Brain microvascular endothelial cell (primary cell): ENCODE data around the gene BICRA.

Experiments used
- DNase-seq: peaks from one replicate; pipeline ENCODE4 v3.0.0-alpha.2; 2020
- H3K27ac ChIP-seq: fragments of 250-450 bp; sonication (Bioruptor Pico); 2 replicates; pipeline ENCODE4 v1.5.1; 2020; ENCODE audit warnings: mild to moderate bottlenecking, moderate library complexity
- H3K27me3 ChIP-seq: fragments of 250-450 bp; sonication (Bioruptor Pico); replicated peaks from 2 replicates; pipeline ENCODE4 v1.5.1; 2020; ENCODE audit warnings: mild to moderate bottlenecking
- H3K36me3 ChIP-seq: fragments of 250-450 bp; sonication (Bioruptor Pico); replicated peaks from 2 replicates; pipeline ENCODE4 v1.5.1; 2020; ENCODE audit warnings: mild to moderate bottlenecking
- H3K4me3 ChIP-seq: 2 replicates; pipeline ENCODE4 v1.5.1; 2011; ENCODE audit warnings: low read depth, mild to moderate bottlenecking, control low read depth, low read length, moderate library complexity
- CTCF ChIP-seq: IDR thresholded peaks from 2 replicates; pipeline ENCODE4 v1.5.1; 2011; ENCODE audit warnings: low read depth, mild to moderate bottlenecking, moderate library complexity, low read length, control low read depth, inconsistent platforms; ENCODE audit errors: missing control alignments
- in situ Hi-C: cut with HindIII; loops from 2 replicates; pipeline ENCODE4 v1.10.0; 2017; ENCODE audit warnings: low sequenced_read_pairs, low pct_ligation_motif_present

Gene BICRA

GRCh38 chr19:47608969-47609905 lies at the start of gene BICRA:
Gene BICRA (plus strand): TSS chr19:47609134. CDS start chr19:47673575, 64,441 bp downstream.
- no peak for DNase-seq
- peak within 1 kb of the TSS; percentile 98 for H3K27ac ChIP-seq
- TF ChIP-seq CTCF, result no peak
- in situ Hi-C loops, result no loop called here
- H3K27me3 ChIP-seq, result no peaks in the 10 kb centered on the region
- H3K4me3 ChIP-seq, result peak within 1 kb of the TSS; percentile 86
- peaks cover 3% of the 10 kb centered on the region for H3K36me3 ChIP-seq

GRCh38 chr19:47560999-47561398 lies 47.9 kb upstream of the BICRA start:
- no peak for DNase-seq
- Histone ChIP-seq H3K36me3 (no peaks in the 10 kb centered on the region), H3K27me3 (no peaks in the 10 kb centered on the region), H3K4me3 (no peak overlapping the region), H3K27ac (no peak overlapping the region)
- no peak for TF ChIP-seq CTCF
- in situ Hi-C loops, result no loop called here

- TF ChIP-seq CTCF, result no peak
- no peak for DNase-seq
- in situ Hi-C loops, result no loop called here
- Histone ChIP-seq H3K36me3 (no peaks in the 10 kb centered on the region), H3K4me3 (no peak overlapping the region), H3K27ac (no peak overlapping the region), H3K27me3 (no peaks in the 10 kb centered on the region)
Observed at GRCh38 chr19:47561440-47562057, 47.4 kb upstream of the BICRA start.

DNA sequence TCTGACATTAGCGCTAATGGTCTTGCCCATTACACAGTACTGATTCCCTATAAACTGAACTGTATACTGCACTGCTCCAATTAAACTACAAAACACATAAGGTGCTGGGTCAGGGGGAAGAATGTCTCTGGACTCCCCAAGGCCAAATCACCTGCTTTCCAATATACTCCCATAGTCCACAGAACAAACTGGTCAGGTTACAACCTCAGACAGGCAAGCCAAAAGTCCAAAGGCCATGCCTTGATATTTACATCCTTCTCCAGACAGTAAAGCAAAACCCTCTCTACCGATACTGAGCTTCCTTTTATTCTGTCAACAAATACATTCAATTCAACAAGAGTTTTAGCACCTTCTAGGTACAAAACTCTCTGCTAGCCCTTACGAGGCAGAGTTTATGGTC lies 44.9 kb upstream of the BICRA start:
- Histone ChIP-seq H3K4me3 (no peak overlapping the region), H3K36me3 (no peaks in the 10 kb centered on the region), H3K27me3 (no peaks in the 10 kb centered on the region), H3K27ac (no peak overlapping the region)
- no peak for TF ChIP-seq CTCF
- no peak for DNase-seq
- in situ Hi-C loops, result no loop called here

DNA sequence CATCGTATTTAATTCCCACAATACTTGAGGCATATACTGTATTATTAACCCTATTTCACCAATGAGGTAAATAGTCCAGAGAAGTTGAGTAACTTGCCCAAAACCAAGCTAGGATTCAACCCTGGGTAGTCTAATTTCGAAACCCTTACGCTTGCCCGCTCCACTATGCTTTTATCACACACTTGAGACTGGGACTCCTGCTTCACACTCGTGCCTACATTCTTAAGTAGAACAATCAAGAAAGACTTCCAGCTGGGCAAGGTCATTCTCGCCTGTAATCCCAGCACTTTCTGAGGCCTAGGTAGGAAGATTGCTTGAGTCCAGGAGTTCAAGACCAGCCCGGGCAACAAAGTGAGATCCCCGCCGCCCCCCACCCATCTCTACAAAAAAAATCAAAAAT lies 39.6 kb upstream of the BICRA start:
- in situ Hi-C loops, result no loop called here
- Histone ChIP-seq H3K27me3 (no peaks in the 10 kb centered on the region), H3K27ac (no peak overlapping the region), H3K36me3 (no peaks in the 10 kb centered on the region), H3K4me3 (no peak overlapping the region)
- no peak for TF ChIP-seq CTCF
- no peak for DNase-seq
